ENCODE measurements around the gene ABCG4.
A peak's percentile ranks its signal among the peaks of the same experiment; 100 is the strongest.

The ABCG4 gene

DNA sequence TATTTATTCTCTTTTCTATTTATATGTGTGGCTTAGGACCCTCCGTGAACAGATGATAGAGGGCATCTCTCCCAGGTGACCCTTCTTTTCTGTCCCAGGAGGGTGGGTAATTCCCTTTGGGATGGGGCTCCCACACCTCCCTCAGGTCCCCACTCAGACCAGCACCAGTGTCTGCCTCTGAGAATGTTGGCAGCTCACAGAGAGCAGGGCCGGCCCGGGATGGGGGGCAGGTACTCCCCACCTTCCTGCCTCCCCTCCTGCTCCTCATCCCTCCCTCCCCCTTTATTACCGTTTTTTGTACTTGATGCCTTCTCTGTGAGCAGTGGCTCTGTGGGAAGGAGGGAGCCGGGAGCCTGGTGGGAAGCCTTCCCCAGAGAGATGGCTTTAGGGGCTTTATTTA, 32.3 kb upstream of the ABCG4 start:
- Histone ChIP-seq H3K36me3 (ENCODE audit: control insufficient read depth in 2 of 2, insufficient read depth in 2 of 2, low read length in 2 of 2) (peaks cover 15 to 26% of the 10 kb centered on the region in 2 donors), H3K4me1 (ENCODE audit: control insufficient read depth, insufficient read depth, low read length) (peaks cover 4% of the 10 kb centered on the region), H3K27me3 (ENCODE audit: control insufficient read depth in 1 of 2, insufficient read depth in 2 of 2, low read length in 2 of 2) (no peaks in the 10 kb centered on the region), H3K4me3 (ENCODE audit: low read length in 2 of 2) (no peak overlapping the region), H3K9me3 (ENCODE audit: control insufficient read depth in 2 of 2, low read length in 2 of 2) (no peaks in the 10 kb centered on the region), H3K27ac (ENCODE audit: low read length) (no peak overlapping the region), H3K9ac (ENCODE audit: low read length in 2 of 2) (no peak overlapping the region)

DNA sequence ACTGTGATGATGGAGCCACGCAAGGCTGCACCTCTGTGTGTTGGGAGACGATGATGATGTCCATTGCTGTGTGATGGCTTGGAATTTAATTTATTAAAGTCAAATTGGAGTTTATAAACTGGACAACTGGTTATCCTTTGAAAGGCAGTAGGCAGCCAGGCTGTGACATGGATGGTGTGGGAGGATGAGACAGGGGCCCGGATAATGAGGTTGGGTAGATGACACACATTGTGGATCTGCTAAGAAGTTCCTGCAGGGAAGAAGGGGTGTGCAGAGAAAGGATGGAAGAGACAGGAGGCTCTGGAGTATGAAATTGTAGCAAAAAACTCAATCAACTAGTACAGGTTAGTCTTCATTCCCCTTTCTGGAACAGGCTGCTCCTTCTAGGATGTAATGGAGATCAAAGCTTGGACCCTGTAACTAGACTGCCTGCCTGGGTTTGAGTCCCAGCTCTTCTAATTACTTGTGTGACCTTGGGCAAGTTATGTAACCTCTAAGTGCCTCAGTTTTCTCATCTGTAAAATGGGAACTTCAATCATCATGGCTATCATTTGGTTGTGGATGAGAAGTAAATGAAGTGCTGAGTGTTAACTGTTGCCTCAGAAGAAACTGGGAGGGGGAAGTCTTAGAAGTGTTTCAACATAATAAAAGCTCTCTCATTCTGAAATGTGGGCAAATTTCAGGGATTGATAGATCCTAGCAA, 31.7 kb upstream of the ABCG4 start:
- Histone ChIP-seq H3K27ac (ENCODE audit: low read length) (no peak overlapping the region), H3K27me3 (ENCODE audit: control insufficient read depth in 1 of 2, insufficient read depth in 2 of 2, low read length in 2 of 2) (no peaks in the 10 kb centered on the region), H3K36me3 (ENCODE audit: control insufficient read depth in 2 of 2, insufficient read depth in 2 of 2, low read length in 2 of 2) (peaks cover 10 to 22% of the 10 kb centered on the region in 2 donors), H3K4me3 (ENCODE audit: low read length in 2 of 2) (no peak overlapping the region), H3K9ac (ENCODE audit: low read length in 2 of 2) (no peak overlapping the region), H3K4me1 (ENCODE audit: control insufficient read depth, insufficient read depth, low read length) (peaks cover 7% of the 10 kb centered on the region), H3K9me3 (ENCODE audit: control insufficient read depth in 2 of 2, low read length in 2 of 2) (no peaks in the 10 kb centered on the region)

DNA sequence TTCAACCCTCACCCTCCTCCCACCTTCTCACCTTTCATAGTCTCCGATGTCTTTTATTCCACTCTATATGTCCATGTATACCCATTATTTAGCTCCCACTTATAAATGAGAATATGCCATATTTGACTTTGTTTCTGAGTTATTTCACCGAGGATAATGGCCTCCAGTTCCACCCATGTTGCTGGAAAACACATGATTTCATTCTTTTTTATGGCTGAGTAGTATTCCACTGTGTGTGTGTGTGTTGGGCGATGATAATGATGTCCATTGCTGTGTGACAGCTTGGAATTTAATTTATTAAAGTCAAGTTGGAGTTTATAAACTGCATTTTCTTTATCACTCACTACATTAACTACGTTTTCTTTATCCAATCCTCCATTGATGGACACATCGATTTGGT, 30.6 kb upstream of the ABCG4 start:
- Histone ChIP-seq H3K27me3 (ENCODE audit: control insufficient read depth in 1 of 2, insufficient read depth in 2 of 2, low read length in 2 of 2) (no peaks in the 10 kb centered on the region), H3K4me3 (ENCODE audit: low read length in 2 of 2) (no peak overlapping the region), H3K9ac (ENCODE audit: low read length in 2 of 2) (no peak overlapping the region), H3K27ac (ENCODE audit: low read length) (no peak overlapping the region), H3K36me3 (ENCODE audit: control insufficient read depth in 2 of 2, insufficient read depth in 2 of 2, low read length in 2 of 2) (peaks cover 4 to 12% of the 10 kb centered on the region in 2 donors), H3K9me3 (ENCODE audit: control insufficient read depth in 2 of 2, low read length in 2 of 2) (no peaks in the 10 kb centered on the region), H3K4me1 (ENCODE audit: control insufficient read depth, insufficient read depth, low read length) (peaks cover 14% of the 10 kb centered on the region)

DNA sequence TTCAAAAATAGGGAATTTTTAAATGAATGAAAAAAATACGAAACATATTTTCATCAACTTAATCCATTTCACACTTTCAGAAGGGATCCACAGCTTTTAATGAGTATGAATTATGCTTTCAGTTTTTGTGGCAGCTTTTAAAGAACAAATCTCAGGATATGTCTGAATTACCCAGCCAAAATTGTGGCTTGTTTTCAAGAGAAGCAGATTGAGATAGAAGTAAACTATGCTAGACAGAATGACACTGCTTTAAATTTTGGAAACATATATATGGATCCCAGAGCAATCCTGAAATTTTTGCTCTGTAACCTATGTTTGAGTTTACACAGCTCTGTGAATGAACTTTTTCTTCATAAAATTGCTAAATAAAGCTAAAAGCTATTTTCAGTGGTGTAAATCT, 29.9 kb upstream of the ABCG4 start:
- peaks cover 14% of the 10 kb centered on the region for H3K4me1 ChIP-seq (ENCODE audit: control insufficient read depth, insufficient read depth, low read length)
- no peak overlapping the region for H3K9ac ChIP-seq (ENCODE audit: low read length in 2 of 2)
- no peak overlapping the region for H3K27ac ChIP-seq (ENCODE audit: low read length)
- no peaks in the 10 kb centered on the region for H3K9me3 ChIP-seq (ENCODE audit: control insufficient read depth in 2 of 2, low read length in 2 of 2)
- H3K36me3 ChIP-seq (ENCODE audit: control insufficient read depth in 2 of 2, insufficient read depth in 2 of 2, low read length in 2 of 2) = peaks cover 5 to 8% of the 10 kb centered on the region in 2 donors
- no peak overlapping the region for H3K4me3 ChIP-seq (ENCODE audit: low read length in 2 of 2)
- H3K27me3 ChIP-seq (ENCODE audit: control insufficient read depth in 1 of 2, insufficient read depth in 2 of 2, low read length in 2 of 2) = no peaks in the 10 kb centered on the region

DNA sequence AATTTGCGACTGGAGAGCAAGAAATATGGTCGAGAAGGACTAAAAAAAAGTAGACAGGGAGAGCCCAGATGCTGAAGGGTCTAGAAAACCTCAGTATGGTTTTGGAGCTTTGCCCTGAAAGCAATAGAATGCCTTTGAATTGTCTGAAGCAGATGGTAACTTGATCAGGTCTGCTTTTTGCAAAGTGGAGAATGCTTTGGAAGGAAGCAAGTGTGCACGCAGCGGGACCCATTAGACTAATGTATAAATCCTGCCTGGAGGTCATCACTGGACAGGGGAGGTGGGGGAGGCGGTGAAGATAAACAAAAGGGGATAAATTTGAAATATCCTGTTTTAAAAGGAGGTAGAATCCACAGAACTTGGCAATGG, 28.2 kb upstream of the ABCG4 start:
- Histone ChIP-seq H3K27ac (ENCODE audit: low read length) (peak overlapping the region; percentile 76), H3K4me3 (ENCODE audit: low read length in 2 of 2) (peak overlapping the region; percentile 61 to 100), H3K9ac (ENCODE audit: low read length in 2 of 2) (peak overlapping the region; percentile 72 to 83), H3K36me3 (ENCODE audit: control insufficient read depth in 2 of 2, insufficient read depth in 2 of 2, low read length in 2 of 2) (peaks cover 8 to 9% of the 10 kb centered on the region in 2 donors), H3K27me3 (ENCODE audit: control insufficient read depth in 1 of 2, insufficient read depth in 2 of 2, low read length in 2 of 2) (no peaks in the 10 kb centered on the region), H3K9me3 (ENCODE audit: control insufficient read depth in 2 of 2, low read length in 2 of 2) (no peaks in the 10 kb centered on the region), H3K4me1 (ENCODE audit: control insufficient read depth, insufficient read depth, low read length) (peaks cover 14% of the 10 kb centered on the region)

DNA sequence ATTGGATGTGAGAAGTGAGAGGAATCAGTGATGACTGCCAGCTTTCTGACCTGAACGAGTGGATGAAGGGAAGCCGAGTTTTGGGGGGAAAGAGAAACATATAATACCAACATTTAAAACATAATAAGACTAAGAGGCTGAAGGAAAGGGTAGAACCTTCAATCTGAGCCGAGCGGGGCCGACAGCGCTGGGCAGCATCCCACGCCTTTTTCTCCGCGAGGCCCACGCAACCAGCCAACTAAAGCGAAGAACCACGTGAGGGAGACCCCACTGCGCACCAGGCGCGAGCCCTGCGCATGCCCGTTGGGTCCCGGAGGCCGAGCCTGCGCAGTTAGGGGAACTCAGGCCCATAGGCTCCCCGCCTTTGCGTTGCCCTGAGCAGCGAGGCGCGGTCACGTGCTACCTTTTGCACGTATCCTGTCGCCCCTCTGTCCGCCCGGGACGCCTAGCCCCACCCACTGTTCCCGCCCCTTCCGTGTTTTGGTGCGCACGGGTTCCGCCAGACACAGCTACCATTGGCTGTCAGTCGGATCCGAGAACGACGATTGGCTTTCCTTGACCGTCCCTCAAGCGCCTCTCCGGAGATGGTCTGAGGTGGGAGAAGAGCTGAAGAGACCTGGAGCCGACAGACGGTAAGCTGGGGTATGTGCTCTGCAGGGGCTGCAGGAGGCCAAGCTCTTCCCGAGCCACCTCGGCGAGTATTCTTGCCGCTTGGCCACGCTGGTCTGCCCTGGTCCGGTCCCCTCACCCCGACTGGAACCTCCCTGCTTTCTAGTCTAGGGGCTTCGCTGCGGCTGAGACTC, 27.6 kb upstream of the ABCG4 start, which contains the start of gene HINFP:
HINFP (plus strand) TSS at position 573 of the 803 bp plus-strand sequence. CDS start 5,365 bp downstream, outside the sequence.
- Histone ChIP-seq H3K27ac (ENCODE audit: low read length) (peak within 1 kb of the TSS; percentile 76), H3K9me3 (ENCODE audit: control insufficient read depth in 2 of 2, low read length in 2 of 2) (no peaks in the 10 kb centered on the region), H3K4me1 (ENCODE audit: control insufficient read depth, insufficient read depth, low read length) (peaks cover 14% of the 10 kb centered on the region), H3K36me3 (ENCODE audit: control insufficient read depth in 2 of 2, insufficient read depth in 2 of 2, low read length in 2 of 2) (peaks cover 6 to 8% of the 10 kb centered on the region in 2 donors), H3K27me3 (ENCODE audit: control insufficient read depth in 1 of 2, insufficient read depth in 2 of 2, low read length in 2 of 2) (no peaks in the 10 kb centered on the region), H3K9ac (ENCODE audit: low read length in 2 of 2) (peak within 1 kb of the TSS; percentile 85 to 95), H3K4me3 (ENCODE audit: low read length in 2 of 2) (peak within 1 kb of the TSS; percentile 100)

DNA sequence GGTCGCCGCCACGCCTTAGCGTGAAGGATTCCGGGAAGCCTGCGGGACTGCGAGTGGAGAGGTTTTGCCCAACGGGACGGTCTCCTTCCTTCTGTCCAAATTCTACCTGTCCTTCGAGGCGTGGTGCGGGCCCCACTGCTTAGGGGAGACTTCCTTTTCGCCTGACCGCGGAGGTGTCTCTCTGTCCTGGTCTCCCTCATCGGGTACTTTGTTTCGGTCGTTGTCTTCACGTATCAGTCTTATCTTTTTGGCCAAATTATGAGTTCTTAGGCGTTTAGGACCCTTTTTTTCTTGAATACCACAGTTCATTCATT, 27.1 kb upstream of the ABCG4 start:
- Histone ChIP-seq H3K36me3 (ENCODE audit: control insufficient read depth in 2 of 2, insufficient read depth in 2 of 2, low read length in 2 of 2) (peaks cover 6 to 9% of the 10 kb centered on the region in 2 donors), H3K27me3 (ENCODE audit: control insufficient read depth in 1 of 2, insufficient read depth in 2 of 2, low read length in 2 of 2) (no peaks in the 10 kb centered on the region), H3K9me3 (ENCODE audit: control insufficient read depth in 2 of 2, low read length in 2 of 2) (no peaks in the 10 kb centered on the region), H3K9ac (ENCODE audit: low read length in 2 of 2) (peak overlapping the region; percentile 85 to 95), H3K27ac (ENCODE audit: low read length) (peak overlapping the region; percentile 76), H3K4me3 (ENCODE audit: low read length in 2 of 2) (peak overlapping the region; percentile 100), H3K4me1 (ENCODE audit: control insufficient read depth, insufficient read depth, low read length) (peaks cover 16% of the 10 kb centered on the region)

DNA sequence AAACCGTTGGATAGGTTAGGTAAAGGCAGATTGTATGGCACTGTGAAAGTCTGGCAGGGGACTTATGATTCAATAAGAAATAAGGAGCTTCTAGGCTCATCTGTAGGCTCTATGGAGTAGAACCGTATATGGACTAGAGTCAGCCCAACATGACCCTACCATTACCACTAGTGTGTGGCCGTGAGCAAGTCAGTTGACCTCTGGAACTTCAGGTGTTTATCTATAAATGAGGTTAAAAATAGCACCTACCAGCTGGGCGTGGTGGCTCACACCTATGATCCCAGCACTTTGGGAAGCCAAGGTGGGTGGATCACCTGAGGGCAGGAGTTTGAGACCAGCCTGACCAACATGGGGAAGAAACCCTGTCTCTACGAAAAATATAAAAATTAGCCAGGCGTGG, 23.0 kb upstream of the ABCG4 start:
- H3K4me1 ChIP-seq (ENCODE audit: control insufficient read depth, insufficient read depth, low read length) = peaks cover 15% of the 10 kb centered on the region
- no peak overlapping the region for H3K27ac ChIP-seq (ENCODE audit: low read length)
- H3K9me3 ChIP-seq (ENCODE audit: control insufficient read depth in 2 of 2, low read length in 2 of 2) = no peaks in the 10 kb centered on the region
- H3K9ac ChIP-seq (ENCODE audit: low read length in 2 of 2) = no peak overlapping the region
- H3K27me3 ChIP-seq (ENCODE audit: control insufficient read depth in 1 of 2, insufficient read depth in 2 of 2, low read length in 2 of 2) = no peaks in the 10 kb centered on the region
- peaks cover 17 to 23% of the 10 kb centered on the region in 2 donors for H3K36me3 ChIP-seq (ENCODE audit: control insufficient read depth in 2 of 2, insufficient read depth in 2 of 2, low read length in 2 of 2)
- no peak overlapping the region for H3K4me3 ChIP-seq (ENCODE audit: low read length in 2 of 2)

DNA sequence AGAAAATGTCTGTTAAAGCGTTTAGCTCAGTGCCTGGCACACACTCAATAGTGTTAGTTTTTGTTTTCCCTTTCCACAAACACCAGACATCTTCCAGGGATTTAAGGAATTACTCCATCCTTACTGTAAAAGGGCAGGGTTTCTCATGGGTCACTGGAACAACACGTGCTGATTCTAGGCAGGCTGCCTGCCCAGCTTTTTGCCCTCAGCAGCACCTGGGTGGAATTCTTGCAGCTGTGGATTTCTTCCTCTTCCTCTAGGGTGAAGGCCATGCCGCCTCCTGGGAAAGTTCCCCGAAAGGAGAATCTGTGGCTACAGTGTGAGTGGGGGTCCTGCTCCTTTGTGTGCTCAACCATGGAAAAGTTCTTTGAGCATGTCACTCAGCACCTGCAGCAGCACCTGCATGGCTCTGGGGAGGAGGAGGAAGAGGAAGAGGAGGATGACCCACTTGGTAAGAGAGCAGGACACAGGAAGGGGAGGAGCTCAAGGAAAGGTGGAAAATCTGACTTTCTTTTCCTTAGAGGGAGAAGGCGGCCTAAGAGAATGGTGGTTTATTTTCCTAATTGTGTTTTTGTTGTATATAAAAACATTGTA, 22.1 kb upstream of the ABCG4 start:
- Histone ChIP-seq H3K4me1 (ENCODE audit: control insufficient read depth, insufficient read depth, low read length) (peaks cover 14% of the 10 kb centered on the region), H3K9me3 (ENCODE audit: control insufficient read depth in 2 of 2, low read length in 2 of 2) (no peaks in the 10 kb centered on the region), H3K9ac (ENCODE audit: low read length in 2 of 2) (peak overlapping the region in 1 of 2 donors; percentile 22), H3K4me3 (ENCODE audit: low read length in 2 of 2) (no peak overlapping the region), H3K36me3 (ENCODE audit: control insufficient read depth in 2 of 2, insufficient read depth in 2 of 2, low read length in 2 of 2) (peaks cover 26 to 28% of the 10 kb centered on the region in 2 donors), H3K27me3 (ENCODE audit: control insufficient read depth in 1 of 2, insufficient read depth in 2 of 2, low read length in 2 of 2) (no peaks in the 10 kb centered on the region), H3K27ac (ENCODE audit: low read length) (no peak overlapping the region)

DNA sequence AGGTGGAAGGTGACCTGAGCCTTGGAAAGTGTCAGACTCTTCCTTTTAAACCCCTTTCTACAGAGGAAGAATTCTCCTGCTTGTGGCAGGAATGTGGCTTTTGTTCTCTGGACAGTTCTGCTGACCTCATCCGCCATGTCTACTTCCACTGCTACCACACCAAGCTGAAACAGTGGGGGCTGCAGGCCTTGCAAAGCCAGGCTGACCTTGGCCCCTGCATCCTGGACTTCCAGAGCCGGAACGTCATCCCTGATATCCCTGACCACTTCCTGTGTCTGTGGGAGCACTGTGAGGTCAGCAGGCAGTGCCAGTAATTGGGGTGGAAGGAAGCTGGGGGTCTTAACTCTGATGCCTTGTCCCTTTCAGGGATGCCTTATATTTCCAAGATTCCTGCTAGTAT, 18.2 kb upstream of the ABCG4 start:
- Histone ChIP-seq H3K27me3 (ENCODE audit: control insufficient read depth in 1 of 2, insufficient read depth in 2 of 2, low read length in 2 of 2) (no peaks in the 10 kb centered on the region), H3K4me3 (ENCODE audit: low read length in 2 of 2) (no peak overlapping the region), H3K9me3 (ENCODE audit: control insufficient read depth in 2 of 2, low read length in 2 of 2) (no peaks in the 10 kb centered on the region), H3K27ac (ENCODE audit: low read length) (no peak overlapping the region), H3K36me3 (ENCODE audit: control insufficient read depth in 2 of 2, insufficient read depth in 2 of 2, low read length in 2 of 2) (peaks cover 39 to 44% of the 10 kb centered on the region in 2 donors), H3K9ac (ENCODE audit: low read length in 2 of 2) (no peak overlapping the region), H3K4me1 (ENCODE audit: control insufficient read depth, insufficient read depth, low read length) (peaks cover 4% of the 10 kb centered on the region)

All from stomach smooth muscle (tissue), 2 donors.